Measurements from ENCODE around the gene DNMT3L.

DNA sequence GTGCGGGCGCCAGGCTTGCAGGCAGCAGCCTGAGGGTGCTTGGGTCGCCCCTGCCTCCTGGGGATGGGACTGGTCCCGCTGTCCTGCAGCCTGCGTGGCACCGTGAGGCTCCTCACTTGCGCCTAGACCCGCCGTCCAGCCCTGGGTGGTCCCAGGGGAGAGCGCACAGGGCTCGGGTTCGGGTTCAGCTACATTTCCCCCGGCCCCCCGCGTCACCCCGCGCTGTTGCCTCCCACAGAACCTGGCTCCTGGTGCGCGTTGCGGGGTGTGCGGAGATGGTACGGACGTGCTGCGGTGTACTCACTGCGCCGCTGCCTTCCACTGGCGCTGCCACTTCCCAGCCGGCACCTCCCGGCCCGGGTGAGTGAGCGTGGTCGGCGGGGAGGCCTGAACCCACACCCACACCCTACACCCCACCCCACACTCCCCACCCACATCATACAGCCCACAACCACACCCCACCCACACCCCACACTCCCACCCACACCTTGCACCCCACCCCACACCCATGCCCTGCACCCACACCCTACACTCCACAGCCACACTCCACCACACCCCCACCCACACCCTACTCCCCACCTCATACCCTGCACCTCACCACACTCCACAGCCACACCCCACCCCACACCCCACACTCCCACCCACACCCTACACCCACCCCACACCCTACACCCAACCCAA is 32.0 kb upstream of the DNMT3L start:
- TF ChIP-seq CTCF (IDR thresholded peaks at IDR 0.05) (no peak), POLR2A (IDR thresholded peaks at IDR 0.05) (no peak)
